Measurements from ENCODE around the gene BEX1.
"Not testable (repeated sequence)": the region's sequence is repeated elsewhere in the genome, so short reads cannot be mapped to it uniquely, and the experiment has no call there.

BEX1 gene

GRCh38 chrX:103063918-103064434 lies at the start of gene BEX1:
BEX1 (minus strand) TSS chrX:103064171; CDS start chrX:103063274, 897 bp downstream.
- no peak within 1 kb of the TSS for H3K4me3 ChIP-seq (ENCODE audit: low read depth, low read length)
- DNase-seq (ENCODE audit: low read depth): no peak
- no peak for TF ChIP-seq CTCF (IDR thresholded peaks at IDR 0.05; ENCODE audit: insufficient read depth, low read depth, low read length, missing control alignments)

- not testable (repeated sequence) for DNase-seq (ENCODE audit: low read depth); H3K4me3 ChIP-seq (ENCODE audit: low read depth, low read length)
These were observed 45.5 kb upstream of the BEX1 start for GRCh38 chrX:103109497-103109896.

- DNase-seq (ENCODE audit: low read depth): no peak
- TF ChIP-seq CTCF (IDR thresholded peaks at IDR 0.05; ENCODE audit: insufficient read depth, low read depth, low read length, missing control alignments): no peak
- H3K4me3 ChIP-seq (ENCODE audit: low read depth, low read length): no peak overlapping the region
These were observed 43.9 kb upstream of the BEX1 start for GRCh38 chrX:103107836-103108235.

GRCh38 chrX:103107227-103107737 lies 43.3 kb upstream of the BEX1 start:
- not testable (repeated sequence) for DNase-seq (ENCODE audit: low read depth); H3K4me3 ChIP-seq (ENCODE audit: low read depth, low read length)

DNA sequence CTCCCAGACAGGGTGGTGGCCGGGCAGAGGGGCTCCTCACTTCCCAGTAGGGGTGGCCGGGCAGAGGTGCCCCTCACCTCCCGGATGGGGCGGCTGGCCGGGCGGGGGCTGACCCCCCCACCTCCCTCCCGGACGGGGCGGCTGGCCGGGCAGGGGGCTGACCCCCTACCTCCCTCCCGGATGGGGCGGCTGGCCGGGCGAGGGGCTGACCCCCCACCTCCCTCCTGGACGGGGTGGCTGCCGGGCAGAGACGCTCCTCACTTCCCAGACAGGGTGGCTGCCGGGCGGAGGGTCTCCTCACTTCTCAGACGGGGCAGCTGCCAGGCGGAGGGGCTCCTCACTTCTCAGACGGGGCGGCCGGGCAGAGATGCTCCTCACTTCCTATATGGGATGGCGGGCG lies 40.4 kb upstream of the BEX1 start:
- DNase-seq (ENCODE audit: low read depth); H3K4me3 ChIP-seq (ENCODE audit: low read depth, low read length): not testable (repeated sequence)

DNA sequence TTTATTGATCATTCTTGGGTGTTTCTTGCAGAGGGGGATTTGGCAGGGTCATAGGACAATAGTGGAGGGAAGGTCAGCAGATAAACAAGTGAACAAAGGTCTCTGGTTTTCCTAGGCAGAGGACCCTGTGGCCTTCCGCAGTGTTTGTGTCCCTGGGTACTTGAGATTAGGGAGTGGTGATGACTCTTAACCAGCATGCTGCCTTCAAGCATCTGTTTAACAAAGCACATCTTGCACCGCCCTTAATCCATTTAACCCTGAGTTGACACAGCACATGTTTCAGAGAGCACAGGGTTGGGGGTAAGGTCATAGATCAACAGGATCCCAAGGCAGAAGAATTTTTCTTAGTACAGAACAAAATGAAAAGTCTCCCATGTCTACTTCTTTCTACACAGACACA lies 39.9 kb upstream of the BEX1 start:
- not testable (repeated sequence) for DNase-seq (ENCODE audit: low read depth); H3K4me3 ChIP-seq (ENCODE audit: low read depth, low read length)

- H3K4me3 ChIP-seq (ENCODE audit: low read depth, low read length): no peak overlapping the region
- TF ChIP-seq CTCF (IDR thresholded peaks at IDR 0.05; ENCODE audit: insufficient read depth, low read depth, low read length, missing control alignments): no peak
- DNase-seq (ENCODE audit: low read depth): no peak
These were observed 37.5 kb upstream of the BEX1 start for GRCh38 chrX:103101299-103102042.

DNA sequence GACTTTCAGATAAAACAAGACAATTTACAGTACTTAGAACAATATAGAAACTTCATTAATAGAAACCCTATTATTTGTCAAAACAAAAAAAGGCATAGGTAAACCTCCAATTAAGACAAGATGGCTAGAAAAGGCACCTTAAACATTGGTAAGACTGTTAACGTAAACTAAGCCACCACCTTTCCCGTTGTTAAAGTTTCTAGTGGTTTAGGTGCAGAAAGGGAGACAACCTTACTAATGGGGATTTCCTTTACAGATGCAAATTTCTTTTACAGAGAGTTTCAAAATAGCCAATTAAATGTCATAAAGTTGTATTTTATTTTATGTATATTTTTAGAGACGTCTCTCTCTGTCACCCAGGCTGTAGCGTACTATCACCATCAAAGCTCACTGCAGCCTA lies 36.5 kb upstream of the BEX1 start:
- TF ChIP-seq CTCF (IDR thresholded peaks at IDR 0.05; ENCODE audit: insufficient read depth, low read depth, low read length, missing control alignments): no peak
- DNase-seq (ENCODE audit: low read depth): no peak
- no peak overlapping the region for H3K4me3 ChIP-seq (ENCODE audit: low read depth, low read length)

GRCh38 chrX:103099691-103100090 lies 35.7 kb upstream of the BEX1 start:
- DNase-seq (ENCODE audit: low read depth): no peak
- no peak for TF ChIP-seq CTCF (IDR thresholded peaks at IDR 0.05; ENCODE audit: insufficient read depth, low read depth, low read length, missing control alignments)

More at GRCh38 chrX:103099691-103100090, 35.7 kb upstream of the BEX1 start:
- H3K4me3 ChIP-seq (ENCODE audit: low read depth, low read length): no peak overlapping the region
